Skin epidermis (tissue), 12 donors: ENCODE data around the gene AMY2A.
"Not testable (repeated sequence)": the region's sequence is repeated elsewhere in the genome, so short reads cannot be mapped to it uniquely, and the experiment has no call there.

Experiments used
- H3K27ac ChIP-seq, 21 experiments: fragments of 200-600 bp; sonication (generic) in 11 of 21; one replicate each; pipeline ENCODE4 v1.5.0; 2020; ENCODE audit warnings: mild to moderate bottlenecking in 3 of 21, inconsistent platforms in 2 of 21, moderate library complexity in 2 of 21
- H3K4me3 ChIP-seq, 7 experiments: fragments of 200-600 bp; sonication (generic) in 2 of 7; one replicate each; pipeline ENCODE4 v1.5.0; 2020; ENCODE audit warnings: inconsistent platforms in 2 of 7, mild to moderate bottlenecking in 2 of 7, moderate library complexity in 1 of 7

AMY2A gene

GRCh38 chr1:103616994-103617477 is at the start of gene AMY2A:
Gene AMY2A, plus strand, starts transcription at chr1:103617427. Its CDS starts 14 bp downstream, at chr1:103617441.
- H3K27ac ChIP-seq, H3K4me3 ChIP-seq: not testable (repeated sequence)

- no peak overlapping the region for H3K27ac ChIP-seq
Measured at GRCh38 chr1:103569493-103569892, 47.7 kb upstream of the AMY2A start.

GRCh38 chr1:103571289-103571688 is 45.9 kb upstream of the AMY2A start, which contains the start of gene AMY2B:
Gene AMY2B, plus strand, starts transcription at chr1:103571589. Its CDS starts 14 bp downstream, at chr1:103571603.
- not testable (repeated sequence) for H3K27ac ChIP-seq, H3K4me3 ChIP-seq

More at GRCh38 chr1:103569493-103569892, 47.7 kb upstream of the AMY2A start:
- no peak overlapping the region for H3K4me3 ChIP-seq

GRCh38 chr1:103576065-103576464 is 41.2 kb upstream of the AMY2A start:
- Histone ChIP-seq H3K27ac (no peak overlapping the region), H3K4me3 (no peak overlapping the region)

GRCh38 chr1:103576784-103577183 is 40.4 kb upstream of the AMY2A start:
- not testable (repeated sequence) for H3K4me3 ChIP-seq, H3K27ac ChIP-seq

GRCh38 chr1:103582464-103582863 is 34.8 kb upstream of the AMY2A start:
- H3K4me3 ChIP-seq, result no peak overlapping the region
- H3K27ac ChIP-seq, result no peak overlapping the region

- no peak overlapping the region for H3K4me3 ChIP-seq
- no peak overlapping the region for H3K27ac ChIP-seq
Measured at GRCh38 chr1:103583887-103584286, 33.3 kb upstream of the AMY2A start.

GRCh38 chr1:103584537-103584936 is 32.7 kb upstream of the AMY2A start:
- Histone ChIP-seq H3K4me3 (no peak overlapping the region), H3K27ac (no peak overlapping the region)

GRCh38 chr1:103602740-103603139 is 14.5 kb upstream of the AMY2A start:
- H3K27ac ChIP-seq, H3K4me3 ChIP-seq: not testable (repeated sequence)

GRCh38 chr1:103616362-103616761 is 865 bp upstream of the AMY2A start:
- Histone ChIP-seq H3K4me3 (no peak overlapping the region), H3K27ac (no peak overlapping the region)

- not testable (repeated sequence) for H3K4me3 ChIP-seq
Measured at GRCh38 chr1:103627436-103627835, 10.2 kb downstream of the AMY2A start.

GRCh38 chr1:103641194-103641593 is 24.0 kb downstream of the AMY2A start:
- not testable (repeated sequence) for H3K27ac ChIP-seq, H3K4me3 ChIP-seq

More at GRCh38 chr1:103627436-103627835, 10.2 kb downstream of the AMY2A start:
- not testable (repeated sequence) for H3K27ac ChIP-seq

- not testable (repeated sequence) for H3K27ac ChIP-seq, H3K4me3 ChIP-seq
Measured at GRCh38 chr1:103643908-103644307, 26.7 kb downstream of the AMY2A start.

- H3K4me3 ChIP-seq, H3K27ac ChIP-seq: not testable (repeated sequence)
Measured at GRCh38 chr1:103650305-103650704, 33.1 kb downstream of the AMY2A start.

GRCh38 chr1:103650889-103651288 is 33.7 kb downstream of the AMY2A start:
- H3K27ac ChIP-seq, result not testable (repeated sequence)

GRCh38 chr1:103654133-103654532 is 36.9 kb downstream of the AMY2A start:
- not testable (repeated sequence) for H3K4me3 ChIP-seq

More at GRCh38 chr1:103650889-103651288, 33.7 kb downstream of the AMY2A start:
- not testable (repeated sequence) for H3K4me3 ChIP-seq

GRCh38 chr1:103655460-103655859 is 38.2 kb downstream of the AMY2A start, which contains the start of gene AMY1A:
Gene AMY1A, plus strand, starts transcription at chr1:103655760. Its CDS starts 571 bp downstream, at chr1:103656331.
- H3K27ac ChIP-seq, H3K4me3 ChIP-seq: not testable (repeated sequence)

More at GRCh38 chr1:103654133-103654532, 36.9 kb downstream of the AMY2A start:
- H3K27ac ChIP-seq, result not testable (repeated sequence)
